ENCODE data around the gene P3H3.

Gene P3H3

DNA sequence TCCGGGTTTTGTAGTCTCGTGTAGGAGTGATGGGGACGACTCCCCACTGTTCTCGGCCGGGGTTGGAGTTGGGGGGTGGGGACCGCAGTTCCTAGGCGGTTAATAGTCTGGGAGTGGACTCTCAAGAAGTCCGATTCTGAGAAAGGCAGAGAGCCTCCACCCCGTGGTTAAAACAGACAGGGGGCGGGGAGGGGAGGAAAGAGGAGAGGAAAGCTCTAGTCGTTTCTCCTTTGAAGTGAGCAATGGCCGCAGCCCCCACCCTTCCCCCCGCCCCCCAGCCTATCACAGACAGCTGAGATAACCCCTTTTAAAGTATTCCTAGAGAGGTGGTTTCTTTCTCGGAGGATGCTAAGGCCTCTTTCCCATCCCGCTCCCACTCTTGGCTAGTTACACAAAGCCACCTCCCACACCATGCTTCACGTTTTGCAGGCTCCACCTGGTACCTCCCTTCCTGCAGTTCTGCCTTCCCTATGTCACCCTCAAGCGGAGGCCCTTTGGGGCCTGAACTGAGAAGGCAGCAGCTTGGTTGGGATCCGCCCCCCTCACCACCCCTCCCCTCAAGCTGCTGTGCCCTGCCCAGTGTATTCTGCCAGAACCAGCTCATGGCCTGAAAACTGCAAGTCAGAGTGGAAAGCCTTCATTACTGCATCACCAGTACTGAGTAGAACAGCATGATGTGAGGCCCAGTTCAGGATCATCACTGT lies 24.6 kb downstream of the P3H3 start:
- peak; percentile 78 to 92 (median 91) for DNase-seq
- H3K36me3 ChIP-seq (ENCODE audit: control insufficient read depth in 4 of 4, insufficient read depth in 4 of 4, low read length in 3 of 4): peaks cover 18 to 57% (median 37%) of the 10 kb centered on the region in 4 experiments
- 2% methylated on average over 6 of the region's 18 CpGs for WGBS (ENCODE audit: insufficient coverage)
- no peaks in the 10 kb centered on the region for H3K27me3 ChIP-seq (replicated peaks in 2 of 5; ENCODE audit: control insufficient read depth in 4 of 5, insufficient read depth in 5 of 5, low read length in 4 of 5)
- peak overlapping the region in 1 of 2 experiments; percentile 63 for H3K27ac ChIP-seq (ENCODE audit: insufficient read depth in 1 of 2, low read depth in 1 of 2, low read length in 2 of 2, poor library complexity in 1 of 2, severe bottlenecking in 2 of 2)
- H3K4me1 ChIP-seq (ENCODE audit: control extremely low read depth in 1 of 4, control insufficient read depth in 4 of 4, insufficient read depth in 4 of 4, low read length in 3 of 4): peaks cover 5 to 41% (median 32%) of the 10 kb centered on the region in 4 experiments
- ChIA-PET POLR2A (interaction anchor here (1.2 to 2.2 kb wide), 6 partner anchors 14 to 164 kb away, joined by 3 to 14 read pairs (median 6); partner anchors contain the start of genes C12orf57, MLF2, RNU7-1 and TPI1), CTCF (interaction anchor here (0.8 to 6.8 kb wide), 10 partner anchors 8 to 100 kb away, joined by 3 to 85 read pairs (median 4); partner anchors contain the start of genes MLF2, SPSB2 and TPI1)
- H3K4me3 ChIP-seq (ENCODE audit: control insufficient read depth in 1 of 7, extremely low read depth in 1 of 7, insufficient read depth in 4 of 7, low read depth in 2 of 7, low read length in 6 of 7): peak overlapping the region; percentile 63 to 99 (median 90)
- no peaks in the 10 kb centered on the region for H3K9me3 ChIP-seq (ENCODE audit: control extremely low read depth in 1 of 5, control insufficient read depth in 4 of 5, insufficient read depth in 2 of 5, low read depth in 1 of 5, low read length in 4 of 5)

DNA sequence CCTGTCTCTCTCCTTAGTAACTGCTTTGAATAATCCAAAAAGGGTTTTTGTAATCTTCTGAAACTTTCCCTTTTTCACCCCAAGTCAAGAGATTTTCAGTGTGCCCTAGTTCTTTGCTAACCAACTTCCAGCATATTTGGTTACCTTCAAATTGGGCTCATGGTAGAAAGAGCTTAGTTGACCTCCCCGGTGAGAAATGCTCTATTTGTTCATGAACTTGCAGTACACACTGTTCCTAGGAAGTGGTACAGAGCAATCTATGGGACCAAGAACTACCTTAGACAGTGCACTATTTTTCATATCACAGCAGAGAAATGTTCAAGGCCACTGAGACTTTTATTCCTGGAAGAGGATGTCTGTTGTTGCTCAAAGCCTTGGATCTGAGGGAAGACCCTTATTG lies 25.4 kb downstream of the P3H3 start:
- Histone ChIP-seq H3K27ac (ENCODE audit: insufficient read depth in 1 of 2, low read depth in 1 of 2, low read length in 2 of 2, poor library complexity in 1 of 2, severe bottlenecking in 2 of 2) (peak overlapping the region in 1 of 2 experiments; percentile 60), H3K36me3 (ENCODE audit: control insufficient read depth in 4 of 4, insufficient read depth in 4 of 4, low read length in 3 of 4) (peaks cover 23 to 59% (median 40%) of the 10 kb centered on the region in 4 experiments)

DNA sequence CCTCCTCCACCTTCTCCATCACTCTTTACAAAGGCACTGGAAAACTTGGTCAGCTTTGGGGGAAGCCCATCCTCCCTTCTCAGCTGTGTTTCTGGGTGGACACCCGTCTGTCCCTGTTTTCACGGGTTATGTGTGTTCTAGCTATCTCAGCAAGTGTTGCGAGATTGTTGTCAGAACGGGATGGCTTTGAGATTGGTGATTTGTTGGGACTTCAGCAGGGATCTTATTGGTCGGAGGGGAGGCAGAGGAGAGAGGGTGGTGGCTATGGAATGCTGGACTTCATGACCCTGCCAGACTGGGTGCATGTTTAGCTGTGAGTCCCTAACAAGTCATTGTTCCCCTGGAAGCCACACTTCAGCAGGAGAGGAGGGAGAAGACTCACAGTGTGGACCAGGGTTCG lies 25.8 kb downstream of the P3H3 start:
- POLR2A ChIA-PET: interaction anchor here (1.5 kb wide), 1 partner anchor 13 kb away, joined by 7 read pairs; the partner anchor contains the start of gene TPI1
- H3K4me1 ChIP-seq (ENCODE audit: control extremely low read depth in 1 of 4, control insufficient read depth in 4 of 4, insufficient read depth in 4 of 4, low read length in 3 of 4): peaks cover 5 to 41% (median 32%) of the 10 kb centered on the region in 4 experiments
- WGBS (ENCODE audit: insufficient coverage): 95% methylated on average over 5 of the region's 6 CpGs
- no peaks in the 10 kb centered on the region for H3K27me3 ChIP-seq (replicated peaks in 2 of 5; ENCODE audit: control insufficient read depth in 4 of 5, insufficient read depth in 5 of 5, low read length in 4 of 5)
- no peak overlapping the region for H3K27ac ChIP-seq (ENCODE audit: insufficient read depth in 1 of 2, low read depth in 1 of 2, low read length in 2 of 2, poor library complexity in 1 of 2, severe bottlenecking in 2 of 2)
- H3K36me3 ChIP-seq (ENCODE audit: control insufficient read depth in 4 of 4, insufficient read depth in 4 of 4, low read length in 3 of 4): peaks cover 23 to 59% (median 40%) of the 10 kb centered on the region in 4 experiments
- no peak for DNase-seq
- CTCF ChIA-PET: interaction anchor here (1.2 to 6.8 kb wide), 6 partner anchors 12 to 94 kb away, joined by 3 to 85 read pairs (median 6); partner anchors contain the start of genes SPSB2 and TPI1
- H3K9me3 ChIP-seq (ENCODE audit: control extremely low read depth in 1 of 5, control insufficient read depth in 4 of 5, insufficient read depth in 2 of 5, low read depth in 1 of 5, low read length in 4 of 5): no peaks in the 10 kb centered on the region
- no peak overlapping the region for H3K4me3 ChIP-seq (ENCODE audit: control insufficient read depth in 1 of 7, extremely low read depth in 1 of 7, insufficient read depth in 4 of 7, low read depth in 2 of 7, low read length in 6 of 7)

More for the DNA sequence above, 25.4 kb downstream of the P3H3 start:
- peaks cover 5 to 41% (median 32%) of the 10 kb centered on the region in 4 experiments for H3K4me1 ChIP-seq (ENCODE audit: control extremely low read depth in 1 of 4, control insufficient read depth in 4 of 4, insufficient read depth in 4 of 4, low read length in 3 of 4)
- ChIA-PET POLR2A (interaction anchor here (1.5 kb wide), 1 partner anchor 14 kb away, joined by 7 read pairs; the partner anchor contains the start of gene TPI1), CTCF (interaction anchor here (0.8 to 6.8 kb wide), 9 partner anchors 9 to 100 kb away, joined by 3 to 85 read pairs (median 3); partner anchors contain the start of genes MLF2, SPSB2 and TPI1)
- no peaks in the 10 kb centered on the region for H3K27me3 ChIP-seq (replicated peaks in 2 of 5; ENCODE audit: control insufficient read depth in 4 of 5, insufficient read depth in 5 of 5, low read length in 4 of 5)
- peak overlapping the region in 1 of 7 experiments; percentile 90 for H3K4me3 ChIP-seq (ENCODE audit: control insufficient read depth in 1 of 7, extremely low read depth in 1 of 7, insufficient read depth in 4 of 7, low read depth in 2 of 7, low read length in 6 of 7)
- WGBS (ENCODE audit: insufficient coverage): 100% methylated on average over 1 of the region's 1 CpG
- DNase-seq: no peak
- H3K9me3 ChIP-seq (ENCODE audit: control extremely low read depth in 1 of 5, control insufficient read depth in 4 of 5, insufficient read depth in 2 of 5, low read depth in 1 of 5, low read length in 4 of 5): no peaks in the 10 kb centered on the region

- 95% methylated on average over 10 of the region's 14 CpGs for WGBS (ENCODE audit: insufficient coverage)
- Histone ChIP-seq H3K4me3 (ENCODE audit: control insufficient read depth in 1 of 7, extremely low read depth in 1 of 7, insufficient read depth in 4 of 7, low read depth in 2 of 7, low read length in 6 of 7) (no peak overlapping the region), H3K27me3 (replicated peaks in 2 of 5; ENCODE audit: control insufficient read depth in 4 of 5, insufficient read depth in 5 of 5, low read length in 4 of 5) (no peaks in the 10 kb centered on the region), H3K4me1 (ENCODE audit: control extremely low read depth in 1 of 4, control insufficient read depth in 4 of 4, insufficient read depth in 4 of 4, low read length in 3 of 4) (peaks cover 3 to 28% (median 22%) of the 10 kb centered on the region in 4 experiments), H3K27ac (ENCODE audit: insufficient read depth in 1 of 2, low read depth in 1 of 2, low read length in 2 of 2, poor library complexity in 1 of 2, severe bottlenecking in 2 of 2) (peak overlapping the region in 1 of 2 experiments; percentile 25), H3K9me3 (ENCODE audit: control extremely low read depth in 1 of 5, control insufficient read depth in 4 of 5, insufficient read depth in 2 of 5, low read depth in 1 of 5, low read length in 4 of 5) (no peaks in the 10 kb centered on the region), H3K36me3 (ENCODE audit: control insufficient read depth in 4 of 4, insufficient read depth in 4 of 4, low read length in 3 of 4) (peaks cover 22 to 59% (median 47%) of the 10 kb centered on the region in 4 experiments)
- POLR2A ChIA-PET: no interaction called here
- no peak for DNase-seq
- CTCF ChIA-PET: interaction anchor here (0.7 to 6.8 kb wide), 6 partner anchors 11 to 102 kb away, joined by 3 to 85 read pairs (median 4); partner anchors contain the start of genes MLF2, SPSB2 and TPI1
Measured at GRCh38 chr12:6855322-6855721, 27.1 kb downstream of the P3H3 start.

GRCh38 chr12:6858799-6859198 lies 30.6 kb downstream of the P3H3 start:
- POLR2A ChIA-PET: no interaction called here
- H3K4me3 ChIP-seq (ENCODE audit: control insufficient read depth in 1 of 7, extremely low read depth in 1 of 7, insufficient read depth in 4 of 7, low read depth in 2 of 7, low read length in 6 of 7): no peak overlapping the region
- peaks cover 0 to 5% (median 2%) of the 10 kb centered on the region in 4 experiments for H3K4me1 ChIP-seq (ENCODE audit: control extremely low read depth in 1 of 4, control insufficient read depth in 4 of 4, insufficient read depth in 4 of 4, low read length in 3 of 4)
- DNase-seq: no peak
- WGBS (ENCODE audit: insufficient coverage): 100% methylated on average over 1 of the region's 2 CpGs
- no peak overlapping the region for H3K27ac ChIP-seq (ENCODE audit: insufficient read depth in 1 of 2, low read depth in 1 of 2, low read length in 2 of 2, poor library complexity in 1 of 2, severe bottlenecking in 2 of 2)
- no peaks in the 10 kb centered on the region for H3K9me3 ChIP-seq (ENCODE audit: control extremely low read depth in 1 of 5, control insufficient read depth in 4 of 5, insufficient read depth in 2 of 5, low read depth in 1 of 5, low read length in 4 of 5)
- no peaks in the 10 kb centered on the region for H3K27me3 ChIP-seq (replicated peaks in 2 of 5; ENCODE audit: control insufficient read depth in 4 of 5, insufficient read depth in 5 of 5, low read length in 4 of 5)
- H3K36me3 ChIP-seq (ENCODE audit: control insufficient read depth in 4 of 4, insufficient read depth in 4 of 4, low read length in 3 of 4): peaks cover 29 to 91% (median 77%) of the 10 kb centered on the region in 4 experiments
- CTCF ChIA-PET: interaction anchor here (0.7 to 0.9 kb wide), 2 partner anchors 14 to 110 kb away, joined by 3 read pairs; partner anchors contain the start of gene SPSB2

DNA sequence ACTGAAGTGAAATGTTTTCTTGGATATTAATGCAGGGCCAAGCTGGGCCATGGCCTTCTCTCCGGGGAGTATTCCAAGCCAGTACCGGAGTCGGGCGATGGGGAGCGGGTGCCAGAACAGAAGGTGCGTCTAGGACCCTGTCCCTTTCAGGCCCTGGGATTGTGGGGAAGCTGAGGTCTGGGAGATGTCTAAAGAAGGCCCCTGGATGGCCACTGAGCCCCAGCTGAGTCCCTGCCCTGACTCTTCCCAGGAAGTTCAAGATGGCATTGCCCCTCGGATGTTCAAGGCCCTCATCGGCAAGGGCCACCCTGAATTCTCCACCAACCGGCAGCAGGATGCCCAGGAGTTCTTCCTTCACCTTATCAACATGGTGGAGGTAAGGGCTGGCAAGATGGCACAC lies 31.9 kb downstream of the P3H3 start:
- WGBS (ENCODE audit: insufficient coverage): 97% methylated on average over 9 of the region's 9 CpGs
- POLR2A ChIA-PET: no interaction called here
- CTCF ChIA-PET: interaction anchor here (1.2 kb wide), 1 partner anchor 8 kb away, joined by 4 read pairs; no protein-coding TSS in a partner anchor
- DNase-seq: no peak
- no peak overlapping the region for H3K4me3 ChIP-seq (ENCODE audit: control insufficient read depth in 1 of 7, extremely low read depth in 1 of 7, insufficient read depth in 4 of 7, low read depth in 2 of 7, low read length in 6 of 7)
- peaks cover 29 to 96% (median 82%) of the 10 kb centered on the region in 4 experiments for H3K36me3 ChIP-seq (ENCODE audit: control insufficient read depth in 4 of 4, insufficient read depth in 4 of 4, low read length in 3 of 4)
- no peaks in the 10 kb centered on the region for H3K4me1 ChIP-seq (ENCODE audit: control extremely low read depth in 1 of 4, control insufficient read depth in 4 of 4, insufficient read depth in 4 of 4, low read length in 3 of 4)
- no peak overlapping the region for H3K27ac ChIP-seq (ENCODE audit: insufficient read depth in 1 of 2, low read depth in 1 of 2, low read length in 2 of 2, poor library complexity in 1 of 2, severe bottlenecking in 2 of 2)
- H3K9me3 ChIP-seq (ENCODE audit: control extremely low read depth in 1 of 5, control insufficient read depth in 4 of 5, insufficient read depth in 2 of 5, low read depth in 1 of 5, low read length in 4 of 5): no peaks in the 10 kb centered on the region
- no peaks in the 10 kb centered on the region for H3K27me3 ChIP-seq (replicated peaks in 2 of 5; ENCODE audit: control insufficient read depth in 4 of 5, insufficient read depth in 5 of 5, low read length in 4 of 5)

Measured in common myeloid progenitor, CD34-positive (primary cell).